ENCODE results near the gene LRSAM1. TPM values are rescaled to one million over a fixed set of nuclear protein-coding genes. Genes with fewer than 3 reads are reported as not detected.

LRSAM1 gene
- polyA plus RNA-seq, 1 donor (not counting 4 experiments of a cell fraction or from before 2014, with no cell fraction given) = 5.2 TPM

DNA sequence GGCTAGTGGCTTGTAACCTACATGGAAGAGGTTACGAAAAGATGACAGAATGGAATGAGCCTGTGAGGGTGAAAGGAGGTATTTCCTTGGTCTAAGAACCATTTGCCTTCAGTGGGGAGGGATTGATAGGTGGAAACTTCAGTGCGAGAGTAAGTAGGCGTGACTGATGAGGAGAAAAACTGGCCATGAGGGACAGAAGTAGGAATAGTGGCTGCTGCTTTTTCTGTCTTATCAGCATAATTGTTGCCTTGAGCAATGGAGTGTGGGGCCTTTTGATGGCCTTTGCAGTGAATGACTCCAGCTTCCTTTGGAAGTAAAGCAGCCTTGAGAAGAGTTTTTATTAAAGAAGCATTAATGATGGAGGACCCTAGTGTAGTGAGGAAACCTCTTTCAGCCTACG is 36.2 kb upstream of the LRSAM1 start:
- TF ChIP-seq CTCF (optimal IDR thresholded peaks at IDR 0.05 in 1 of 3, IDR thresholded peaks at IDR 0.05 in 1 of 3, conservative IDR thresholded peaks at IDR 0.05 in 1 of 3; ENCODE audit: extremely low read depth in 1 of 3, insufficient read depth in 2 of 3, low read length in 3 of 3) (no peak), EZH2 (IDR thresholded peaks at IDR 0.05; ENCODE audit: low read length) (no peak)
- no peak overlapping the region for H2AFZ ChIP-seq (ENCODE audit: control insufficient read depth, low read length)
- H3K4me2 ChIP-seq (ENCODE audit: control insufficient read depth, extremely low read depth, insufficient read depth, low read depth, low read length) = no peak overlapping the region
- no peaks in the 10 kb centered on the region for H3K9me3 ChIP-seq (ENCODE audit: control insufficient read depth, low read depth, low read length)
- peaks cover 20% of the 10 kb centered on the region for H3K4me1 ChIP-seq (ENCODE audit: control insufficient read depth, extremely low read depth, insufficient read depth, low read length)
- dilution Hi-C loops (cut with MboI; ENCODE audit: extremely low pct_ligation_motif_present, low sequenced_read_pairs) = no loop called here
- no peaks in the 10 kb centered on the region for H3K79me2 ChIP-seq (ENCODE audit: control insufficient read depth, insufficient read depth, low read length)
- H3K4me3 ChIP-seq (ENCODE audit: control insufficient read depth in 2 of 3, extremely low read depth in 1 of 3, insufficient read depth in 2 of 3, low read depth in 1 of 3, low read length in 3 of 3) = no peak overlapping the region
- H4K20me1 ChIP-seq (ENCODE audit: control insufficient read depth, extremely low read depth, insufficient read depth, low read length) = peaks cover 13% of the 10 kb centered on the region
- no peaks in the 10 kb centered on the region for H3K36me3 ChIP-seq (ENCODE audit: control insufficient read depth in 2 of 2, extremely low read depth in 1 of 2, insufficient read depth in 2 of 2, low read length in 2 of 2)
- no peak for DNase-seq (ENCODE audit: low read depth, low spot score)
- H3K27me3 ChIP-seq (ENCODE audit: control insufficient read depth, extremely low read depth, insufficient read depth, low read length) = no peaks in the 10 kb centered on the region
- H3K9me1 ChIP-seq (ENCODE audit: control insufficient read depth, extremely low read depth, insufficient read depth, low read length) = peaks cover 2% of the 10 kb centered on the region
- FAIRE-seq = no peak
- no peak overlapping the region for H3K9ac ChIP-seq (ENCODE audit: control insufficient read depth, extremely low read depth, insufficient read depth, low read length)
- no peak overlapping the region for H3K27ac ChIP-seq (ENCODE audit: control insufficient read depth, insufficient read depth, low read length)

- peaks cover 20% of the 10 kb centered on the region for H3K4me1 ChIP-seq (ENCODE audit: control insufficient read depth, extremely low read depth, insufficient read depth, low read length)
- H4K20me1 ChIP-seq (ENCODE audit: control insufficient read depth, extremely low read depth, insufficient read depth, low read length) = peaks cover 13% of the 10 kb centered on the region
- no peaks in the 10 kb centered on the region for H3K9me3 ChIP-seq (ENCODE audit: control insufficient read depth, low read depth, low read length)
- no peak overlapping the region for H3K27ac ChIP-seq (ENCODE audit: control insufficient read depth, insufficient read depth, low read length)
- H3K79me2 ChIP-seq (ENCODE audit: control insufficient read depth, insufficient read depth, low read length) = no peaks in the 10 kb centered on the region
- H3K4me2 ChIP-seq (ENCODE audit: control insufficient read depth, extremely low read depth, insufficient read depth, low read depth, low read length) = no peak overlapping the region
- no peak for TF ChIP-seq CTCF (optimal IDR thresholded peaks at IDR 0.05 in 1 of 3, IDR thresholded peaks at IDR 0.05 in 1 of 3, conservative IDR thresholded peaks at IDR 0.05 in 1 of 3; ENCODE audit: extremely low read depth in 1 of 3, insufficient read depth in 2 of 3, low read length in 3 of 3)
- TF ChIP-seq EZH2 (IDR thresholded peaks at IDR 0.05; ENCODE audit: low read length) = no peak
- H3K27me3 ChIP-seq (ENCODE audit: control insufficient read depth, extremely low read depth, insufficient read depth, low read length) = no peaks in the 10 kb centered on the region
- dilution Hi-C loops (cut with MboI; ENCODE audit: extremely low pct_ligation_motif_present, low sequenced_read_pairs) = no loop called here
- FAIRE-seq (no peak), DNase-seq (ENCODE audit: low read depth, low spot score) (no peak)
- H2AFZ ChIP-seq (ENCODE audit: control insufficient read depth, low read length) = no peak overlapping the region
- no peak overlapping the region for H3K4me3 ChIP-seq (ENCODE audit: control insufficient read depth in 2 of 3, extremely low read depth in 1 of 3, insufficient read depth in 2 of 3, low read depth in 1 of 3, low read length in 3 of 3)
- no peak overlapping the region for H3K9ac ChIP-seq (ENCODE audit: control insufficient read depth, extremely low read depth, insufficient read depth, low read length)
- no peaks in the 10 kb centered on the region for H3K36me3 ChIP-seq (ENCODE audit: control insufficient read depth in 2 of 2, extremely low read depth in 1 of 2, insufficient read depth in 2 of 2, low read length in 2 of 2)
- H3K9me1 ChIP-seq (ENCODE audit: control insufficient read depth, extremely low read depth, insufficient read depth, low read length) = peaks cover 2% of the 10 kb centered on the region
Measured at GRCh38 chr9:127415657-127416056, 35.7 kb upstream of the LRSAM1 start.
